WTC11 (cell line): Measurements from ENCODE around the gene EPGN.

Experiments
- FOXK1 ChIP-seq: sonication (generic); formaldehyde crosslinking; IDR thresholded peaks from 2 replicates; pipeline ENCODE4 v1.8.0; 2022; ENCODE audit warnings: mild to moderate bottlenecking, moderate library complexity, missing genetic modification reagents
- KAT7 ChIP-seq: sonication (generic); formaldehyde crosslinking; IDR thresholded peaks from 2 replicates; pipeline ENCODE4 v1.8.1; 2023; ENCODE audit warnings: missing genetic modification reagents, mild to moderate bottlenecking, borderline replicate concordance
- TF ChIP-seq, protein P1 (sequence below): fragments of 200-600 bp; IDR thresholded peaks from 2 replicates; pipeline ENCODE4 v1.8.0; 2022; ENCODE audit warnings: antibody characterized with exemption
- TF ChIP-seq, protein P2 (sequence below): fragments of 250-450 bp; sonication (Bioruptor Pico); IDR thresholded peaks from 2 replicates; pipeline ENCODE4 v2.1.2; 2022; ENCODE audit warnings: mild to moderate bottlenecking, moderate library complexity

DNA sequence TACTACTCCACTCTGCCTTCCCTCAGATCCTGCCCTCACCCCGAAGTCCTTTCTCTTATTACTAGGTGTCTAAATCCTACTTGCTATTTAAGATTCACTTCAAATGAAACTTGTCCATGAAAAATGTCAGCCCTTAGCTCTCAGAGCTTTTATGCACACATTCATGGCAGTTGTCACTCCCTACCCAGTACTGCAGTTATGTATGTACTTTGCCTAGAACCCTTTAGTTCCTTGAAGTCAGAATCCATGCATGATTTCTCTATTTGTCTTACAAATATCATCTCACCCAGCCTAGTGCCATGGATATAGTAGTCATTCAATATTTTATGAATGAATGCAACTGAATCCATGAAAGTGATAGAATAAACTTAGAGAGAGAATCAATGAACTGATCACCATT is 3.3 kb upstream of the EPGN start:
- TF ChIP-seq, protein P1, sequence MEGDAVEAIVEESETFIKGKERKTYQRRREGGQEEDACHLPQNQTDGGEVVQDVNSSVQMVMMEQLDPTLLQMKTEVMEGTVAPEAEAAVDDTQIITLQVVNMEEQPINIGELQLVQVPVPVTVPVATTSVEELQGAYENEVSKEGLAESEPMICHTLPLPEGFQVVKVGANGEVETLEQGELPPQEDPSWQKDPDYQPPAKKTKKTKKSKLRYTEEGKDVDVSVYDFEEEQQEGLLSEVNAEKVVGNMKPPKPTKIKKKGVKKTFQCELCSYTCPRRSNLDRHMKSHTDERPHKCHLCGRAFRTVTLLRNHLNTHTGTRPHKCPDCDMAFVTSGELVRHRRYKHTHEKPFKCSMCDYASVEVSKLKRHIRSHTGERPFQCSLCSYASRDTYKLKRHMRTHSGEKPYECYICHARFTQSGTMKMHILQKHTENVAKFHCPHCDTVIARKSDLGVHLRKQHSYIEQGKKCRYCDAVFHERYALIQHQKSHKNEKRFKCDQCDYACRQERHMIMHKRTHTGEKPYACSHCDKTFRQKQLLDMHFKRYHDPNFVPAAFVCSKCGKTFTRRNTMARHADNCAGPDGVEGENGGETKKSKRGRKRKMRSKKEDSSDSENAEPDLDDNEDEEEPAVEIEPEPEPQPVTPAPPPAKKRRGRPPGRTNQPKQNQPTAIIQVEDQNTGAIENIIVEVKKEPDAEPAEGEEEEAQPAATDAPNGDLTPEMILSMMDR = no peak
- TF ChIP-seq FOXK1 = no peak
- TF ChIP-seq KAT7 = no peak
- TF ChIP-seq, protein P2, sequence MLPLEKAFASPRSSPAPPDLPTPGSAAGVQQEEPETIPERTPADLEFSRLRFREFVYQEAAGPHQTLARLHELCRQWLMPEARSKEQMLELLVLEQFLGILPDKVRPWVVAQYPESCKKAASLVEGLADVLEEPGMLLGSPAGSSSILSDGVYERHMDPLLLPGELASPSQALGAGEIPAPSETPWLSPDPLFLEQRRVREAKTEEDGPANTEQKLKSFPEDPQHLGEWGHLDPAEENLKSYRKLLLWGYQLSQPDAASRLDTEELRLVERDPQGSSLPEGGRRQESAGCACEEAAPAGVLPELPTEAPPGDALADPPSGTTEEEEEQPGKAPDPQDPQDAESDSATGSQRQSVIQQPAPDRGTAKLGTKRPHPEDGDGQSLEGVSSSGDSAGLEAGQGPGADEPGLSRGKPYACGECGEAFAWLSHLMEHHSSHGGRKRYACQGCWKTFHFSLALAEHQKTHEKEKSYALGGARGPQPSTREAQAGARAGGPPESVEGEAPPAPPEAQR (CRISPR knock-in tag) = no peak
